Left hindlimb (tissue), 1 donor: ENCODE measurements around the gene CLIC5.
A peak's percentile ranks its signal among the peaks of the same experiment; 100 is the strongest.

Source experiments
- DNase-seq: peaks from one replicate; pipeline ENCODE4 v3.0.0-alpha.2; 2018

CLIC5 gene

GRCh38 chr6:46015119-46015968 is at the start of gene CLIC5:
Gene CLIC5, minus strand, starts transcription at chr6:46015860. Its CDS starts 318 bp downstream, at chr6:46015542.
- peak; percentile 46 for DNase-seq

GRCh38 chr6:46062991-46063390 is 47.3 kb upstream of the CLIC5 start:
- no peak for DNase-seq

- DNase-seq = no peak
These were observed 46.7 kb upstream of the CLIC5 start for GRCh38 chr6:46062312-46062711.

GRCh38 chr6:46061497-46061896 is 45.8 kb upstream of the CLIC5 start:
- DNase-seq = no peak

- no peak for DNase-seq
These were observed 43.9 kb upstream of the CLIC5 start for GRCh38 chr6:46059608-46060007.

GRCh38 chr6:46058951-46059350 is 43.3 kb upstream of the CLIC5 start:
- no peak for DNase-seq

- no peak for DNase-seq
These were observed 42.1 kb upstream of the CLIC5 start for GRCh38 chr6:46057792-46058191.

GRCh38 chr6:46056906-46057529 is 41.4 kb upstream of the CLIC5 start:
- DNase-seq = no peak

GRCh38 chr6:46054516-46054915 is 38.9 kb upstream of the CLIC5 start:
- DNase-seq = no peak

- no peak for DNase-seq
These were observed 37.6 kb upstream of the CLIC5 start for GRCh38 chr6:46053039-46053933.

GRCh38 chr6:46052479-46052878 is 36.8 kb upstream of the CLIC5 start:
- no peak for DNase-seq

GRCh38 chr6:46051962-46052361 is 36.3 kb upstream of the CLIC5 start:
- no peak for DNase-seq

- no peak for DNase-seq
These were observed 35.3 kb upstream of the CLIC5 start for GRCh38 chr6:46050845-46051405.

GRCh38 chr6:46048646-46049297 is 33.1 kb upstream of the CLIC5 start:
- no peak for DNase-seq

- DNase-seq = no peak
These were observed 31.0 kb upstream of the CLIC5 start for GRCh38 chr6:46046558-46047174.

- DNase-seq = peak; percentile 47
These were observed 29.4 kb upstream of the CLIC5 start for GRCh38 chr6:46044881-46045617.

GRCh38 chr6:46042355-46042999 is 26.8 kb upstream of the CLIC5 start:
- no peak for DNase-seq

- no peak for DNase-seq
These were observed 24.6 kb upstream of the CLIC5 start for GRCh38 chr6:46040288-46040687.

- no peak for DNase-seq
These were observed 24.0 kb upstream of the CLIC5 start for GRCh38 chr6:46039646-46040045.

- DNase-seq = no peak
These were observed 21.3 kb upstream of the CLIC5 start for GRCh38 chr6:46036911-46037310.

- DNase-seq = no peak
These were observed 19.6 kb upstream of the CLIC5 start for GRCh38 chr6:46035242-46035641.
